Effector memory CD8-positive, alpha-beta T cell (primary cell): ENCODE measurements around the gene PAQR6.
A peak's percentile ranks its signal among the peaks of the same experiment; 100 is the strongest.

Experiments used
- ATAC-seq: fragments of 150-1000 bp; cut with Tn5 transposase; replicated peaks from 2 replicates; pipeline ENCODE4 v1.10.0; 2021; ENCODE audit warnings: mild to moderate bottlenecking, moderate library complexity
- DNase-seq, 3 experiments: peaks; one replicate each; pipeline ENCODE4 v3.0.0; 2021
- H3K27ac Mint-ChIP-seq, 2 donors: one replicate each; pipeline ENCODE4 v1.8.0; 2022; ENCODE audit warnings: mild to moderate bottlenecking in 2 of 2, mixed read lengths in 2 of 2, moderate library complexity in 2 of 2
- H3K27me3 Mint-ChIP-seq, 2 donors: one replicate each; pipeline ENCODE4 v1.8.0; 2022; ENCODE audit warnings: mixed read lengths in 2 of 2
- H3K36me3 Mint-ChIP-seq: one replicate; pipeline ENCODE4 v1.8.0; 2022; ENCODE audit warnings: mild to moderate bottlenecking, moderate library complexity, mixed read lengths; ENCODE audit not compliant: insufficient read depth
- H3K4me1 Mint-ChIP-seq, 2 donors: one replicate each; pipeline ENCODE4 v1.8.0; 2022; ENCODE audit warnings: low read depth in 2 of 2, mixed read lengths in 2 of 2
- H3K4me3 Mint-ChIP-seq, 2 donors: one replicate each; pipeline ENCODE4 v1.8.0; 2022; ENCODE audit warnings: mild to moderate bottlenecking in 2 of 2, mixed read lengths in 2 of 2, moderate library complexity in 2 of 2
- H3K9me3 Mint-ChIP-seq, 2 donors: one replicate each; pipeline ENCODE4 v1.8.0; 2022; ENCODE audit warnings: mixed read lengths in 2 of 2

The PAQR6 gene

GRCh38 chr1:156253634-156254033 lies 5.8 kb upstream of the PAQR6 start:
- Mint-ChIP-seq H3K4me1 (no peaks in the 10 kb centered on the region), H3K9me3 (no peaks in the 10 kb centered on the region), H3K27me3 (no peaks in the 10 kb centered on the region), H3K27ac (peak overlapping the region; percentile 12 to 76), H3K4me3 (no peak overlapping the region), H3K36me3 (peaks cover 57% of the 10 kb centered on the region)
- no peak for DNase-seq
- ATAC-seq, result no peak

GRCh38 chr1:156251527-156251926 lies 3.7 kb upstream of the PAQR6 start:
- no peak overlapping the region for H3K4me3 Mint-ChIP-seq
- no peak overlapping the region for H3K27ac Mint-ChIP-seq
- DNase-seq, result no peak
- H3K27me3 Mint-ChIP-seq, result no peaks in the 10 kb centered on the region
- peaks cover 0 to 3% of the 10 kb centered on the region in 2 donors for H3K4me1 Mint-ChIP-seq
- no peak for ATAC-seq
- H3K9me3 Mint-ChIP-seq, result no peaks in the 10 kb centered on the region
- H3K36me3 Mint-ChIP-seq, result peaks cover 45% of the 10 kb centered on the region

- Mint-ChIP-seq H3K4me3 (no peak overlapping the region), H3K27me3 (no peaks in the 10 kb centered on the region), H3K27ac (peak overlapping the region; percentile 62 to 69), H3K9me3 (no peaks in the 10 kb centered on the region), H3K36me3 (peaks cover 44% of the 10 kb centered on the region), H3K4me1 (peaks cover 14% of the 10 kb centered on the region in 2 donors)
- ATAC-seq (no peak), DNase-seq (no peak)
These were observed 1.7 kb upstream of the PAQR6 start for GRCh38 chr1:156249593-156249992.

DNA sequence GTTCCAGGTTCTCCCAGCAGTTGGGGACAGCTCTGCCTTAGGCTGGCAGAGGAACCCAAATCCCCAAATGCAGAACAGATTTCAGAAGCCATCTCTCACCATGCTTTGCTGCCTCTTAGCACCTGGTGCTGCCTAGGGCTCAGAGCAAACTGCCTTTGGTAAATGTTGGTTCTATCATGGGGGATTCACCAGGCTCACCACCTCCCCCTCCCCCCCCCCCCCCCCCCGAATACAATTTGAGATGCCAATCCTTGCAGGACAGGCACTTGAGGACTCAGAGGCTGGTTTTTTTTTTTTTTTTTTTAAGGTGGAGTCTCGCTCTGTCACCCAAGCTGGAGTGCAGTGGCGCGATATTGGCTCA lies 447 bp upstream of the PAQR6 start:
- ATAC-seq (no peak), DNase-seq (no peak)
- no peaks in the 10 kb centered on the region for H3K9me3 Mint-ChIP-seq
- peaks cover 46% of the 10 kb centered on the region for H3K36me3 Mint-ChIP-seq
- H3K27ac Mint-ChIP-seq, result peak overlapping the region in 1 of 2 donors; percentile 80
- H3K4me3 Mint-ChIP-seq, result peak overlapping the region in 1 of 2 donors; percentile 19
- peaks cover 15 to 18% of the 10 kb centered on the region in 2 donors for H3K4me1 Mint-ChIP-seq
- no peaks in the 10 kb centered on the region for H3K27me3 Mint-ChIP-seq

DNA sequence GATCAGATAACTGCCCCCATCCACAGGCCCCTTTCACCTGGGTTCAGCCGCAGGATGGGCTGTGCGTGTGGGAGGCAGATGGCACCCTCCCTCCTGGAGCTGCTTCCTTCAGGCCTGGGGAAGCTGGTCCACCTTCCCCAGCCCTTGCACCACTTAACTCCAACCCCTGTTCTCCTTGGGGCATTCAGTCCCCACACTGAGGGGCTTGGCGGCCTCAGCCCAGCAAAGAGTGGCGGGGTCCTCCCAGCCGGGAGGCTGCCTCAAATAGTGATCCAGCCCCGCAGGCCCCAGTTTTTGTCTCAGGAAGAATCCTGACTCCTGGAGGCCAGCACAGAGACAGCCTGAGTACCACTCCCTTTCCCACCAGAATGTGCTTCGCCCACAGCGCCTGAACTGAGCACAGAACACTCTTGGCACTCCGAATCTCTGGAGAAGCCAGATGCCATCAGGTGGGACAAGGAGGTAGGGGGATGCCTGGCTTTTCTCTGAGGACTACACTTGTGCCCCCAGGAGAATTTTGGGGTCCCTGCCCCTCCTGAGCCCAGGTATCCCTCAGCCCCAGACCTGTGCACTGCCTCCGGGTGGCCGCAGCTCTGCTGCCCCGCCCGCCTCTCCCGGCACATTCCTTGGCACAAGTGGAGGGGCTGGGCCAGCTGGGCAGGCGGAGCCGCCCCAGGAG lies 936 bp downstream of the PAQR6 start:
- peak overlapping the region in 1 of 2 donors; percentile 60 for H3K27ac Mint-ChIP-seq

DNA sequence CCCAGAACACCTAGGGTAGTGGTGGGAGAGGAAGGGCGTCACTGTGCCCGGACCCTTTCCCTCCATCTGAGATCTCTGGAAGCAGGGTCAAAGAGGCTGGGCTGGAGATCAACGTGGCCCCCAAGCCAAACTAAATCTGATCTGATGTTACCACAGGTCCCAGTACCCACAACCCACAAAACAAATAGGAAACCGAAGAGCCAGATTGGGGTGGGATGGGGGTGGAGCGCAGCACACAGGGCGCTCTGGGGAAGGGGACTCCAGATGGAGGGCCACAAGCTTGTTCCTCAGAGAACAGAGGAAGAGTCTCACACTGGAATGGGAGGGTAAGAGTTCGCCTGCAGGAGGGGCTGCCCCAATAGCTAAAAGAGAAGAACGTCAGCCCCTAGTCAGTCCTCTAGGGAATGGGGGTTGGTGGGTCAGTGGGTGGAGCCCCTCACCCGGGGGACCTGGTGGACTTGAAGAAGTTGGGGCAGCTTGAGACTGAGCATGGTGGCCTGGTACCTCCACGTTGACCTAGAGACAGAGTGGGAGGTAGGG lies 1.5 kb downstream of the PAQR6 start:
- ATAC-seq (no peak), DNase-seq (no peak)
- H3K27me3 Mint-ChIP-seq, result no peaks in the 10 kb centered on the region
- peaks cover 45% of the 10 kb centered on the region for H3K36me3 Mint-ChIP-seq
- peak overlapping the region in 1 of 2 donors; percentile 41 for H3K27ac Mint-ChIP-seq
- no peaks in the 10 kb centered on the region for H3K9me3 Mint-ChIP-seq
- H3K4me3 Mint-ChIP-seq, result peak overlapping the region; percentile 90
- peaks cover 15 to 18% of the 10 kb centered on the region in 2 donors for H3K4me1 Mint-ChIP-seq

More for the DNA sequence above, 936 bp downstream of the PAQR6 start:
- Mint-ChIP-seq H3K36me3 (peaks cover 39% of the 10 kb centered on the region), H3K4me3 (peak overlapping the region in 1 of 2 donors; percentile 41), H3K27me3 (no peaks in the 10 kb centered on the region), H3K9me3 (no peaks in the 10 kb centered on the region), H3K4me1 (peaks cover 15 to 18% of the 10 kb centered on the region in 2 donors)
- DNase-seq (no peak), ATAC-seq (no peak)

GRCh38 chr1:156245451-156246232 lies 2.2 kb downstream of the PAQR6 start:
- Mint-ChIP-seq H3K4me3 (peak overlapping the region; percentile 90), H3K4me1 (peaks cover 15 to 21% of the 10 kb centered on the region in 2 donors), H3K27ac (peak overlapping the region; percentile 70 to 86), H3K36me3 (peaks cover 40% of the 10 kb centered on the region), H3K27me3 (no peaks in the 10 kb centered on the region), H3K9me3 (no peaks in the 10 kb centered on the region)
- peak; percentile 82 for ATAC-seq
- DNase-seq, result peak; percentile 27 to 33 (median 30)

- Mint-ChIP-seq H3K27me3 (no peaks in the 10 kb centered on the region), H3K9me3 (no peaks in the 10 kb centered on the region), H3K27ac (peak overlapping the region; percentile 70 to 86), H3K36me3 (peaks cover 37% of the 10 kb centered on the region), H3K4me1 (peaks cover 15 to 24% of the 10 kb centered on the region in 2 donors), H3K4me3 (peak overlapping the region; percentile 90)
- no peak for ATAC-seq
- DNase-seq, result no peak
These were observed 3.1 kb downstream of the PAQR6 start for GRCh38 chr1:156244712-156245111.

DNA sequence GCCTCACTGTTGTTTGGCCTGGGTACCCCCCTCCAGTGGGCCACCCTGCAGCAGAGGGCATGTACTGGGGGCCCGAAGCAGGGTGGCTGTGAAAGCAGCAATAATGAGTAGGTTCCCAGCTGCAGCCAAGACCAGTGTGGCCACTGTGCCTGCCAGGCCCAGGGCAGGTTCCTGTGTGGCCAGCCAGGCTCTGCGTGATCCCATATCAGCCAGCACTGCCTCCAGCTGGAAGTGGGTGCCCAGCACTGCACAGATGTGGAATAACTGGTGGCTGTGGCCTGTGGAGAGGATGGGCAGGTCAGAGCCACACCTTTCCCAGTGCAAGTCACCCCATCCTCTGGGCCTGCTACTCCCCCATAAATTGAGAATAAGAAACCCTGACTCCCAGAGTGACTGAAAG lies 3.7 kb downstream of the PAQR6 start:
- Mint-ChIP-seq H3K4me3 (peak overlapping the region; percentile 90), H3K9me3 (no peaks in the 10 kb centered on the region), H3K27ac (peak overlapping the region in 1 of 2 donors; percentile 70), H3K4me1 (peaks cover 15 to 26% of the 10 kb centered on the region in 2 donors), H3K36me3 (peaks cover 39% of the 10 kb centered on the region), H3K27me3 (no peaks in the 10 kb centered on the region)
- DNase-seq (no peak), ATAC-seq (no peak)

GRCh38 chr1:156242738-156243137 lies 5.1 kb downstream of the PAQR6 start:
- Mint-ChIP-seq H3K36me3 (peaks cover 40% of the 10 kb centered on the region), H3K27ac (peak overlapping the region; percentile 13 to 71), H3K27me3 (no peaks in the 10 kb centered on the region), H3K4me3 (no peak overlapping the region), H3K9me3 (no peaks in the 10 kb centered on the region), H3K4me1 (peaks cover 15 to 26% of the 10 kb centered on the region in 2 donors)
- ATAC-seq (no peak), DNase-seq (no peak)

DNA sequence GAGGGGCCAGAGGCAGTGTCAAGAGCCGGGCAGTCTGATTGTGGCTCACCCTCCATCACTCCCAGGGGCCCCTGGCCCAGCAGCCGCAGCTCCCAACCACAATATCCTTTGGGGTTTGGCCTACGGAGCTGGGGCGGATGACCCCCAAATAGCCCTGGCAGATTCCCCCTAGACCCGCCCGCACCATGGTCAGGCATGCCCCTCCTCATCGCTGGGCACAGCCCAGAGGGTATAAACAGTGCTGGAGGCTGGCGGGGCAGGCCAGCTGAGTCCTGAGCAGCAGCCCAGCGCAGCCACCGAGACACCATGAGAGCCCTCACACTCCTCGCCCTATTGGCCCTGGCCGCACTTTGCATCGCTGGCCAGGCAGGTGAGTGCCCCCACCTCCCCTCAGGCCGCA lies 5.9 kb downstream of the PAQR6 start, which contains the start of gene BGLAP:
Gene BGLAP, plus strand, starts transcription at position 259 of the 400 bp plus-strand sequence. Its CDS starts 48 bp downstream, at position 307.
- peaks cover 44% of the 10 kb centered on the region for H3K36me3 Mint-ChIP-seq
- no peak for ATAC-seq
- H3K4me1 Mint-ChIP-seq, result peaks cover 15 to 23% of the 10 kb centered on the region in 2 donors
- H3K9me3 Mint-ChIP-seq, result no peaks in the 10 kb centered on the region
- H3K27me3 Mint-ChIP-seq, result no peaks in the 10 kb centered on the region
- DNase-seq, result no peak
- no peak within 1 kb of the TSS for H3K4me3 Mint-ChIP-seq
- peak within 1 kb of the TSS; percentile 13 to 71 for H3K27ac Mint-ChIP-seq

DNA sequence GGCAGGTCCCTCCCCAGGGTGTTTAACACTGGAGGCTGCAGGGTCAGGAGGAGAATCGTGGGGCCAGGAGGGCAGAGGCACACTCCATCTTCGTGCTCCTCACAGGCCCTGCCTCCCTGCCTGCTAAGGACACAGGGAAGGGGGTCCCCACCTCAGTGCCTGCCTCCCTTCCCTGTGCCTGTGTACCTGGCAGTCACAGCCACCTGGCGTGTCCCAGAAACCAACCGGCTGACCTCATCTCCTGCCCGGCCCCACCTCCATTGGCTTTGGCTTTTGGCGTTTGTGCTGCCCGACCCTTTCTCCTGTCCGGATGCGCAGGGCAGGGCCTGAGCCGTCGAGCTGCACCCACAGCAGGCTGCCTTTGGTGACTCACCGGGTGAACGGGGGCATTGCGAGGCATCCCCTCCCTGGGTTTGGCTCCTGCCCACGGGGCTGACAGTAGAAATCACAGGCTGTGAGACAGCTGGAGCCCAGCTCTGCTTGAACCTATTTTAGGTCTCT lies 6.5 kb downstream of the PAQR6 start:
- no peak overlapping the region for H3K27ac Mint-ChIP-seq

DNA sequence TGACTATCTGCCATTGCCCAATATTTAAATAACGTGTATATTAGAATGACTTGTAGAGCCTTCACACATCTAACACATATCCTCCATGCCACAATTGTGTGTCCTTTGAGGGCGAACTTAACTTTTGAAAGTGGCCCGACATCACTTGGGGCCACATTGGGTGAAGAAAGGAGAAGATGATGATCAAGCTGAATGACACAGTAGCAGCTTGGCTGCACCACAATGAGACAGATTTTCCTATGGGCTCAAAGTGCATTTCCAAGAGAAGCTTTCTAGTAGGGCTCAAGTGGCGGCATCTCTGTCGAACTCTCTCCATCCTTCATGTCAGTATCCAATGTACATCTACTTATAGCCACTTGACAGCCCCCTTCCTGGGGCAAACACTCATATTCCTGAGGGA lies 9.6 kb downstream of the PAQR6 start:
- Mint-ChIP-seq H3K27ac (no peak overlapping the region), H3K4me3 (no peak overlapping the region), H3K4me1 (peaks cover 0 to 8% of the 10 kb centered on the region in 2 donors), H3K27me3 (no peaks in the 10 kb centered on the region), H3K36me3 (peaks cover 48% of the 10 kb centered on the region), H3K9me3 (no peaks in the 10 kb centered on the region)
- ATAC-seq (no peak), DNase-seq (no peak)

More for the DNA sequence above, 6.5 kb downstream of the PAQR6 start:
- peaks cover 15 to 23% of the 10 kb centered on the region in 2 donors for H3K4me1 Mint-ChIP-seq
- H3K9me3 Mint-ChIP-seq, result no peaks in the 10 kb centered on the region
- H3K27me3 Mint-ChIP-seq, result no peaks in the 10 kb centered on the region
- H3K36me3 Mint-ChIP-seq, result peaks cover 46% of the 10 kb centered on the region
- no peak overlapping the region for H3K4me3 Mint-ChIP-seq
- ATAC-seq (no peak), DNase-seq (no peak)
